Glomerular visceral epithelial cell (primary cell): ENCODE data around the gene SHC3.

Source experiments
- DNase-seq: peaks from one replicate; pipeline ENCODE4 v3.0.0-alpha.2; 2016; ENCODE audit errors: extremely low spot score

Gene SHC3

GRCh38 chr9:88986776-88987175 lies 191.8 kb downstream of the SHC3 start:
- DNase-seq: no peak

GRCh38 chr9:88985616-88986015 lies 193.0 kb downstream of the SHC3 start:
- DNase-seq: no peak

GRCh38 chr9:88984543-88984883 lies 194.1 kb downstream of the SHC3 start:
- no peak for DNase-seq

GRCh38 chr9:88983865-88984542 lies 194.6 kb downstream of the SHC3 start:
- DNase-seq: no peak

GRCh38 chr9:88980740-88981203 lies 197.8 kb downstream of the SHC3 start:
- DNase-seq: no peak

- no peak for DNase-seq
Observed at GRCh38 chr9:88979791-88980190, 198.8 kb downstream of the SHC3 start.

- DNase-seq: no peak
Observed at GRCh38 chr9:88979021-88979420, 199.6 kb downstream of the SHC3 start.

- DNase-seq: no peak
Observed at GRCh38 chr9:88978034-88978433, 200.6 kb downstream of the SHC3 start.

- no peak for DNase-seq
Observed at GRCh38 chr9:88976890-88977257, 201.7 kb downstream of the SHC3 start.

- no peak for DNase-seq
Observed at GRCh38 chr9:88975966-88976889, 202.4 kb downstream of the SHC3 start.

- no peak for DNase-seq
Observed at GRCh38 chr9:88974641-88975040, 204.0 kb downstream of the SHC3 start.

GRCh38 chr9:88973281-88974045 lies 205.2 kb downstream of the SHC3 start:
- DNase-seq: no peak

- DNase-seq: no peak
Observed at GRCh38 chr9:88972401-88972800, 206.2 kb downstream of the SHC3 start.

GRCh38 chr9:88971131-88971960 lies 207.3 kb downstream of the SHC3 start:
- no peak for DNase-seq

GRCh38 chr9:88969646-88970373 lies 208.8 kb downstream of the SHC3 start:
- DNase-seq: no peak

GRCh38 chr9:88968799-88969198 lies 209.8 kb downstream of the SHC3 start:
- DNase-seq: no peak

GRCh38 chr9:88966894-88967676 lies 211.5 kb downstream of the SHC3 start:
- DNase-seq: no peak

- no peak for DNase-seq
Observed at GRCh38 chr9:88965473-88965872, 213.1 kb downstream of the SHC3 start.

- no peak for DNase-seq
Observed at GRCh38 chr9:88960632-88961031, 218.0 kb downstream of the SHC3 start.
